Spleen (tissue), 11 donors: Measurements from ENCODE around the gene UBE2E2. TPM values are rescaled to one million over a fixed set of nuclear protein-coding genes. Genes with fewer than 3 reads are reported as not detected.
"Not testable (repeated sequence)": the region's sequence is repeated elsewhere in the genome, so short reads cannot be mapped to it uniquely, and the experiment has no call there.

Experiments
- DNase-seq: peaks from one replicate; pipeline ENCODE4 v3.0.0-alpha.2; 2020
- H3K27ac ChIP-seq, 8 donors: fragments of 200-600 bp; sonication (generic) in 7 of 8; 1 replicate in 4 of 8; 2 replicates in 4 of 8; pipeline versions ENCODE4 v1.5.0 to v1.8.0; 2016 to 2021; ENCODE audit warnings: inconsistent platforms in 4 of 8, mild to moderate bottlenecking in 4 of 8, moderate library complexity in 1 of 8
- H3K27me3 ChIP-seq, 7 donors: fragments of 200-600 bp; sonication (generic) in 6 of 7; replicated peaks in 1 of 7; 1 replicate in 4 of 7; 2 replicates in 3 of 7; pipeline versions ENCODE4 v1.5.0 to v1.8.0; 2016 to 2021; ENCODE audit warnings: inconsistent platforms in 3 of 7, mild to moderate bottlenecking in 1 of 7
- H3K36me3 ChIP-seq, 6 donors: fragments of 200-600 bp; sonication (generic) in 5 of 6; 1 replicate in 4 of 6; 2 replicates in 2 of 6; pipeline versions ENCODE4 v1.5.0 to v1.8.0; 2016 to 2021; ENCODE audit warnings: inconsistent platforms in 2 of 6
- H3K4me1 ChIP-seq, 6 donors: fragments of 200-600 bp; sonication (generic) in 5 of 6; 1 replicate in 3 of 6; 2 replicates in 3 of 6; pipeline versions ENCODE4 v1.5.0 to v1.8.0; 2016 to 2021; ENCODE audit warnings: inconsistent platforms in 3 of 6
- H3K4me3 ChIP-seq, 8 donors: fragments of 200-600 bp; sonication (generic) in 7 of 8; 1 replicate in 4 of 8; 2 replicates in 4 of 8; pipeline versions ENCODE4 v1.5.0 to v1.8.0; 2016 to 2021; ENCODE audit warnings: inconsistent platforms in 4 of 8, mild to moderate bottlenecking in 4 of 8, moderate library complexity in 2 of 8
- H3K9me3 ChIP-seq, 8 donors: fragments of 200-600 bp; sonication (generic) in 7 of 8; 1 replicate in 4 of 8; 2 replicates in 4 of 8; pipeline versions ENCODE4 v1.5.0 to v1.8.0; 2016 to 2021; ENCODE audit warnings: inconsistent platforms in 4 of 8
- POLR2A ChIP-seq, 3 donors: fragments of 450-650 bp; IDR thresholded peaks; one replicate each; pipeline ENCODE4 v1.5.1; 2017; ENCODE audit warnings: antibody characterized with exemption in 3 of 3, mild to moderate bottlenecking in 1 of 3
- POLR2AphosphoS5 ChIP-seq, 3 donors: sonication (generic); formaldehyde crosslinking; IDR thresholded peaks; one replicate each; pipeline ENCODE4 v1.5.1; 2017; ENCODE audit warnings: antibody characterized with exemption in 3 of 3
- WGBS, 5 donors: extraction: QIAGEN DNeasy Blood & Tissue Kit in 3 of 5; methylation state at CpG; one replicate each; pipeline versions ENCODE4 v1.1.5 to v1.1.7; 2013 to 2018; 5-methylcytosine and 5-hydroxymethylcytosine counted together
- intact Hi-C: fragments of 100-400 bp; cut with DNase I; formaldehyde crosslinking; loops from one replicate; pipeline ENCODE4 v1.15.0; 2023; ENCODE audit warnings: low total_unique reads
- polyA plus RNA-seq, 3 donors: library from polyadenylated mRNA; stranded (reverse); fragments of 200-250 nt; gene quantifications; one replicate each; pipeline ENCODE4 v1.2.1, GENCODE V29; 2013
- total RNA-seq, 7 donors: library from RNA; depleted of rRNA in 3 of 7; stranded (reverse); fragments of >200 nt in 3 of 7; fragmentation: NEBNext Ultra II Directional in 4 of 7; extraction: Animal tissue kit (Norgen Biotek cat#: 25700) in 4 of 7; gene quantifications; one replicate each; pipeline versions ENCODE4 v1.1.0 to v1.2.1, GENCODE V29; 2016 to 2021
- TF ChIP-seq, protein P1 (sequence below), 11 experiments: fragments of 200-600 bp in 7 of 11; fragments of 450-650 bp in 4 of 11; sonication (generic) in 4 of 11; IDR thresholded peaks in 8 of 11; conservative IDR thresholded peaks in 3 of 11; 1 replicate in 7 of 11; 2 replicates in 4 of 11; pipeline versions ENCODE4 v1.4.0 to v1.8.0; 2016 to 2021; ENCODE audit warnings: antibody characterized with exemption in 11 of 11, inconsistent platforms in 4 of 11, mild to moderate bottlenecking in 1 of 11
- donor health status: healthy with polysubstance abuse.
- donor health status: DM: no; HTN: no; CAD: no; lungs with moderate emphysema.
- donor health status: DM: no; HTN: no; CAD: no.
- donor health status: Bipolar disorder and iron deficiency.
- donor health status: healthy.
- donor health status: DM: no; HTN: no; CAD: no.
- donor health status: DM: yes; HTN: yes; CAD: no.

Gene UBE2E2
- total and polyA plus RNA-seq, 10 donors, result 27.9 to 87.6 (median 41.2) TPM

DNA sequence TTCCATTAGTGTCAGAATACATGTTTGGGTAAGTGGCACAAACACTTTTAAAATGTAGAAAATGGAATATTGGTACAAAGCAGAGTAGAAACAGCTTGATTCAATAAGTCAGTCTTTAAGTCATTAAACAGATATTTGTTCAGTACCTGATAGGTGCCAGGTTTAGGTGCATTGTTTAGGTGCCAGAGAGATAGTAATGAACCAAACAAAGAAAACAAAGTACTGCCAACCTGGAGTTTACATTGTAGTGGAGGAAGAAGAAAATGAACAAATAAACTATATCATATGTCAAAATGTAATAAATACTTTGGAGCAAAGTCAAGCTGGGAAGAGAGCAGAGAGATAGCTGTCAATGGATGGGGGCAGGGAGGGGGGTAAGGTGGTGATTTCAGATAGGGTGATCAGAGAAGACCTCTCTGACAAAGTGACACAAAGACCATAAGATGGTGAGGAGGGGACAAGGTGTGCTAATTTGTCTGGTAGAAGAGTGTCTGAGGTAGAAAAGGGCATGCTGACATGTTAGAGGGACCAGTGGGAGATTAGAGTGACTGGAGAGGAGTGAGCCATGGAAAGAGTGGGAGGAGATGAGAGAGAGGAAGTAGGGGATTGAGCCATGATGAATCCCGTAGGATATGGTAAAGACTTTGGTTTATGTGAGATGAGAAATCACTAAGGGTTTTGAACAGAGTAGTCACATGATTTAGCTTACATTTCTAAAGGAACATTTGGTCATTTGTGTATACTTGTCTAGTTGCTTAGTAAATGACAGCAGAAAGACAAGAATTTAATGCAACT lies 128.2 kb downstream of the UBE2E2 start:
- intact Hi-C loops, result no loop called here
- no peak overlapping the region for H3K27ac ChIP-seq

DNA sequence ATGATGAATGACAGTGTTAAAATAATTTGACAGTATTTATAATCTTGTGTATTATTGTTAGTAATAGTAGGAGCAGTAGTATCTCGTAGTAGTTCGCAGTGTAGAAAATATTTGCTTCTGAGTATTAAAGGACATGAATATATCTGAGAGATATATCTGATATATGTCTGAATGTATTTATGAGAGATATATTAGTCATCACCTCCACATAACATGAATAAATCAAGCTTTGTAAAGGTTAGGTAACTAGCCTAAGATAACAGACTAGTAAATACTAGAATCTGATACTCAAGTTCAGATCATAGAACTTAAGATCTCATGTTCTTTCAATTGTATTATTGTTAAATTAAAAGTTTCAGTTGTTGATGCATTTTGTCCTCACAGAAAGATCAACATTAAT lies 130.5 kb downstream of the UBE2E2 start:
- Histone ChIP-seq H3K36me3 (no peaks in the 10 kb centered on the region), H3K27ac (no peak overlapping the region), H3K27me3 (no peaks in the 10 kb centered on the region), H3K9me3 (no peaks in the 10 kb centered on the region), H3K4me1 (peaks cover 0 to 21% (median 0%) of the 10 kb centered on the region in 6 donors), H3K4me3 (no peak overlapping the region)
- WGBS, 5 donors, result 88 to 97% (median 91%) methylated on average over 2 of the region's 2 CpGs
- intact Hi-C loops, result no loop called here
- no peak for DNase-seq
- TF ChIP-seq POLR2AphosphoS5 (IDR thresholded peaks at IDR 0.05), result no peak
- TF ChIP-seq, protein P1, sequence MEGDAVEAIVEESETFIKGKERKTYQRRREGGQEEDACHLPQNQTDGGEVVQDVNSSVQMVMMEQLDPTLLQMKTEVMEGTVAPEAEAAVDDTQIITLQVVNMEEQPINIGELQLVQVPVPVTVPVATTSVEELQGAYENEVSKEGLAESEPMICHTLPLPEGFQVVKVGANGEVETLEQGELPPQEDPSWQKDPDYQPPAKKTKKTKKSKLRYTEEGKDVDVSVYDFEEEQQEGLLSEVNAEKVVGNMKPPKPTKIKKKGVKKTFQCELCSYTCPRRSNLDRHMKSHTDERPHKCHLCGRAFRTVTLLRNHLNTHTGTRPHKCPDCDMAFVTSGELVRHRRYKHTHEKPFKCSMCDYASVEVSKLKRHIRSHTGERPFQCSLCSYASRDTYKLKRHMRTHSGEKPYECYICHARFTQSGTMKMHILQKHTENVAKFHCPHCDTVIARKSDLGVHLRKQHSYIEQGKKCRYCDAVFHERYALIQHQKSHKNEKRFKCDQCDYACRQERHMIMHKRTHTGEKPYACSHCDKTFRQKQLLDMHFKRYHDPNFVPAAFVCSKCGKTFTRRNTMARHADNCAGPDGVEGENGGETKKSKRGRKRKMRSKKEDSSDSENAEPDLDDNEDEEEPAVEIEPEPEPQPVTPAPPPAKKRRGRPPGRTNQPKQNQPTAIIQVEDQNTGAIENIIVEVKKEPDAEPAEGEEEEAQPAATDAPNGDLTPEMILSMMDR (IDR thresholded peaks at IDR 0.05 in 8 of 11, conservative IDR thresholded peaks at IDR 0.05 in 3 of 11), result no peak
- TF ChIP-seq POLR2A (IDR thresholded peaks at IDR 0.05), result no peak

More for the DNA sequence above, 128.2 kb downstream of the UBE2E2 start:
- Histone ChIP-seq H3K27me3 (no peaks in the 10 kb centered on the region), H3K4me1 (peaks cover 0 to 21% (median 0%) of the 10 kb centered on the region in 6 donors), H3K9me3 (no peaks in the 10 kb centered on the region), H3K36me3 (no peaks in the 10 kb centered on the region), H3K4me3 (no peak overlapping the region)
- DNase-seq, result no peak
- 63 to 97% (median 72%) methylated on average over 1 of the region's 1 CpG for WGBS, 5 donors
- TF ChIP-seq POLR2AphosphoS5 (IDR thresholded peaks at IDR 0.05), result no peak
- TF ChIP-seq, protein P1 (IDR thresholded peaks at IDR 0.05 in 8 of 11, conservative IDR thresholded peaks at IDR 0.05 in 3 of 11), result no peak
- TF ChIP-seq POLR2A (IDR thresholded peaks at IDR 0.05), result no peak

DNA sequence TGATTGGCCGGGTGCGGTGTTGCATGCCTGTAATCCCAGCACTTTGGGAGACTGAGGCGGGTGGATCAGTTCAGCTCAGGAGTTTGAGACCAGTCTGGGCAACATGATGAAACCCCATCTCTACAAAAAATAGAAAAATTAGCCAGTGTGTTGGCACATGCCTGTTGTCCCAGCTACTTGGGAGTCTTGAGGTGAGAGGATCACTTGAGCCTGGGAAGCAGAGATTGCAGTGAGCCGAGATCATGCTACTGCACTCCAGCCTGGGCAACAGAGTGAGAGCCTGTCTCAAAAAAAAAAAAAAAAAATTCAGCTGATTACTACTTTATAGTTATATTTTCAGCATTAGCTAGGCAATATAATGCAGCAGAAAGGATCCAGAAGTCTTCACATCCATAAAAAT lies 133.7 kb downstream of the UBE2E2 start:
- DNase-seq, H3K27ac ChIP-seq, H3K4me3 ChIP-seq, intact Hi-C loops, H3K9me3 ChIP-seq, H3K27me3 ChIP-seq, H3K36me3 ChIP-seq: not testable (repeated sequence)
- H3K4me1 ChIP-seq, result peaks cover 7 to 33% (median 15%) of the 10 kb centered on the region in 6 donors
- 94 to 99% (median 96%) methylated on average over 4 of the region's 4 CpGs for WGBS, 5 donors

DNA sequence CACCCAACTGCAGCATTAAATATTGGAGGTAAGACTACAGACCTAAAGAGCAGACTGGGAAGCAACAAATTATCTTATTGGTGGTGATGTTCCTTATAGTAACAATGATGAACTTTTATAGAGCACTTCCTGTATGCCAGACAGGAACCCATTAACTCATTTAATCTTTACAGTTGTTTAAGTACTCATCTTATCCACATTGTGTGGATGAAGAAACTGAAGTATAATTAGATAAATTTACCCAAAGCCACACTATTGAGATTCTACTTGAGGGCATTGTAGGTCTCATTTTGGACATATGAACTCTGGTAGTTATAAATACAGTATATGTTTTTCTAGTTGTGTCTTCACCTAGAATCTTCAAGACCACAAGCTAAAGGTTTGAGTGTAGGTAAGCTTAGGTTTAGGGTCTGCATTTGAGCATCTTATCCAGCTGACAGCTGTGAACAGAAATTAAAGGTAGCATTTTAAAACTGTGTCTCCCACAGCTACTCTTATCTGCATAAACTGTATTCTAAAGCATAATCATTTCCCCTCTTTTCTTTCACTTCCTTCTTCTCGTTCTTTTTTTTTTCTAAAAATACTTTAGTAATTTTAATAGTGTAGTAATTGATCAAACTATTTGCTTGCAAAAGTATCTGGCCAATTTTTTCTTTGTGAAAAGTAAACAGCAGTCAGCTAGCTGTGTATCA lies 138.2 kb downstream of the UBE2E2 start:
- H3K36me3 ChIP-seq, result no peaks in the 10 kb centered on the region
- no peaks in the 10 kb centered on the region for H3K27me3 ChIP-seq
- 0 to 9% (median 4%) methylated on average over 1 of the region's 1 CpG for WGBS, 5 donors
- peaks cover 9 to 38% (median 22%) of the 10 kb centered on the region in 6 donors for H3K4me1 ChIP-seq
- intact Hi-C loops, result no loop called here
- no peak overlapping the region for H3K4me3 ChIP-seq
- no peaks in the 10 kb centered on the region for H3K9me3 ChIP-seq
- no peak for DNase-seq
- TF ChIP-seq, protein P1 (IDR thresholded peaks at IDR 0.05 in 8 of 11, conservative IDR thresholded peaks at IDR 0.05 in 3 of 11), result no peak
- TF ChIP-seq POLR2AphosphoS5 (IDR thresholded peaks at IDR 0.05) (no peak), POLR2A (IDR thresholded peaks at IDR 0.05) (no peak)
- H3K27ac ChIP-seq, result peak overlapping the region in 5 of 8 donors; percentile 5 to 44 (median 26)
